NCI-H345 treated with DMSO at 0.1 percent for 48 hours (cell line): ENCODE measurements around the gene EPS8L2.
"Not testable (repeated sequence)": the region's sequence is repeated elsewhere in the genome, so short reads cannot be mapped to it uniquely, and the experiment has no call there.

ENCODE experiments used
- DNase-seq: peaks from one replicate; lab custom pipeline; 2025; ENCODE audit not compliant: unreplicated experiment; lab: John Stamatoyannopoulos, UW

Gene EPS8L2

GRCh38 chr11:689625-690024, 16.4 kb upstream of the EPS8L2 start:
- no peak for DNase-seq

GRCh38 chr11:690244-690643, 15.8 kb upstream of the EPS8L2 start:
- not testable (repeated sequence) for DNase-seq

GRCh38 chr11:690738-691633, 15.0 kb upstream of the EPS8L2 start:
- no peak for DNase-seq

GRCh38 chr11:691710-692590, 14.1 kb upstream of the EPS8L2 start:
- DNase-seq: no peak

GRCh38 chr11:692824-693414, 13.1 kb upstream of the EPS8L2 start:
- DNase-seq: no peak

- DNase-seq: no peak
Measured at GRCh38 chr11:693415-693831, 12.6 kb upstream of the EPS8L2 start.

- DNase-seq: peak; percentile 17
Measured at GRCh38 chr11:693887-694562, 12.0 kb upstream of the EPS8L2 start.

GRCh38 chr11:694563-695287, 11.3 kb upstream of the EPS8L2 start, which contains the start of gene DEAF1:
TSS of gene DEAF1 (minus strand) at chr11:695222. CDS start at chr11:695047, 175 bp downstream.
- DNase-seq: peak; percentile 88

GRCh38 chr11:695288-695537, 10.8 kb upstream of the EPS8L2 start:
- no peak for DNase-seq

- DNase-seq: peak; percentile 90
Measured at GRCh38 chr11:695538-696248, 10.3 kb upstream of the EPS8L2 start, which contains the start of gene TMEM80. TSS of gene TMEM80 (plus strand) at chr11:695816. CDS start at chr11:695828, 12 bp downstream.

GRCh38 chr11:696955-697491, 9.0 kb upstream of the EPS8L2 start:
- no peak for DNase-seq

- DNase-seq: no peak
Measured at GRCh38 chr11:697811-698311, 8.2 kb upstream of the EPS8L2 start.

GRCh38 chr11:698493-699115, 7.4 kb upstream of the EPS8L2 start:
- no peak for DNase-seq

- no peak for DNase-seq
Measured at GRCh38 chr11:699116-699508, 6.9 kb upstream of the EPS8L2 start.

- no peak for DNase-seq
Measured at GRCh38 chr11:699753-700152, 6.3 kb upstream of the EPS8L2 start.

- no peak for DNase-seq
Measured at GRCh38 chr11:701741-702461, 4.1 kb upstream of the EPS8L2 start.

GRCh38 chr11:702462-703461, 3.3 kb upstream of the EPS8L2 start:
- no peak for DNase-seq
